NT2/D1 (cell line): ENCODE measurements around the gene PLEKHA7.

ENCODE experiments used
- SUZ12 ChIP-seq: IDR thresholded peaks from 2 replicates; pipeline ENCODE4 v1.6.1; 2011; ENCODE audit not compliant: insufficient read length, insufficient read depth; ENCODE audit errors: extremely low read depth
- YY1 ChIP-seq: IDR thresholded peaks from 2 replicates; pipeline ENCODE4 v1.6.1; 2011; ENCODE audit not compliant: insufficient read length, insufficient read depth
- ZNF274 ChIP-seq: IDR thresholded peaks from 2 replicates; pipeline ENCODE4 v1.6.1; 2011; ENCODE audit warnings: mild to moderate bottlenecking, low read depth, low read length

- no peak for TF ChIP-seq SUZ12
- no peak for TF ChIP-seq YY1
- no peak for TF ChIP-seq ZNF274
These were observed 255.7 kb downstream of the PLEKHA7 start for GRCh38 chr11:16758382-16759024.
